NCI-H82 treated with DMSO at 0.1 percent for 48 hours (cell line): ENCODE measurements around the gene GOLGA1.
"Not testable (repeated sequence)": the region's sequence is repeated elsewhere in the genome, so short reads cannot be mapped to it uniquely, and the experiment has no call there.

ENCODE experiments used
- DNase-seq: peaks from one replicate; lab custom pipeline; 2025; ENCODE audit not compliant: unreplicated experiment; lab: John Stamatoyannopoulos, UW

Gene GOLGA1

DNA sequence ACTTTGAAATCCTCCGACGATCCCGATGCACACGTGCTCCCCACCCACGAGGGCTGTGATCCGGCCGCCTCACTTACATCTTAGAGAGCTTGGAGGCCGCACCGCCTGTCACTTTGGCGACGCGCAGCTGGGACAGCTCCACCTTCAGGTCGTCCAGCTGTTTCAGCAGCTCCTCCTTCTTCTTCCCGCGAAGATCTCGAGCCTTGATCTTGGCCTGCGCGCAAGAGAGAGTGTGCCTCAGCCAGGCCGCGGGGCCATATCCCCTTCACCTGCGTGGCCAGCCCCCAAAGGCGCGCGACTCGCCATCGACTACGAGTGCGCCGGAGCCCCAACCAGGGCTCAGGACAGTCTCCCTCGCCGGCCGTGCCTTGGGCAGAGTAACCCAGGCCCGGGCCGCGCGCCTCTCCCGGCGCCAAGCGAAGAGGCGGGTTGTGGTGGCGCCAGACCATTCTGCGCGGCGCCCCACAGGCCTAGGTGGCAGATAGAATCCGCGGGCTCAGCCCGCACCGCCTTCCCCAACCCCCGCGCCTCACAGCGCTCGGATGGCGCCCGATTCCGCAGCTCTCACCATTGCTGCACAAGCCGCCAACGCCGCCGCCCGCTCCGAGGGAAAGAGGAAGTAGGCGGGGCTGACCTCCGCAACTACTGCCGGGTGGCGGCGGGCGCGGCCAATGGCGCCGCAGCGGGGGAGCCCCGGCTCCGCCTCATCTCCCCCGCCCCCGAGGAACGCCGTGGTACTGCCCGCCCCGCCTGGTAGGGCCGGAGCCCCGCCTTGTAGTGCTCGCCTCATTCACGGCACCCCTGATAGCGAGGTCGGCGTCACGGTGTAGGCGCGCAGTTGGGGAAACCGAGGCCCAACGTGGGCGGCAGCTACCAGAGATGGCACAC, 79.3 kb downstream of the GOLGA1 start, which contains the start of the genes ARPC5L and RPL35:
Gene ARPC5L, plus strand, starts transcription at position 789 of the 888 bp plus-strand sequence. CDS start 7,161 bp downstream, outside the sequence.
Gene RPL35, minus strand, starts transcription at position 616 of the 888 bp plus-strand sequence. Its CDS starts 45 bp downstream, at position 571.
- peak; percentile 89 for DNase-seq

DNA sequence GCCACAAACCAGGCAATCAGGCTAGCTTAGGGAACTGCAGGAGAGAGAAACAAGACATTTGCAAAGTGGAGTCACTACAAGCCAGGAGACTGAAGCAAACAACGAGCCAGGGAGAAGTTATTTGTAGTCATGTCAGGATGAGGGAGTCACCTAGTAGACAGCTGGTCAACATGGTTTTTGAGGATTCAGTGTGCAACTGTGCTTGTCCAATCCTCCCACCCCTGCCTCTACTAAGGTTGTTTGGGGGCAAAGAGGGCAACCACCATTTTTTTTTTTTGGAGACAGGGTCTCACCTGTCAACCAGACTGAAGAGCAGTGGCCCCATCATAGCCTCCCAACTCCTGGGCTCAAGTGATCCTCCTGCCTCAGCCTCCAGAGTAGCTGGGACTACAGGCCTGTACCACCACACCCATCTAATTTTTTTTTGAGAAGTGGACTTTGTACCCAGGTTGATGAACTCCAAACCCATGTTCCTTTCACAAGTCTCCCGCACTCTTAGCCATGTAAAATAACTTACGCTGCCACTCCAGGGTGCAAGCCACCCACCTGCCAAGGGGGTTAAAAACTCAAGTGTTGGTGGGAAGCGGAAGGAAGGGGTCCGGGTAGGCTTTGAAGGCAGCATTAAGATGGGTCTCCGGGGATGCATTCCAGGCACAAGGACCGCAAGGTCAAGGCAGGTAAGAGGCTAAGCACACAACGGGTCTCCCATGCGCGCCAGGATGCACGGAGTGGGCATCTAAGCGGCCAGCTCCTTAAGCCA, 80.1 kb downstream of the GOLGA1 start:
- no peak for DNase-seq

DNA sequence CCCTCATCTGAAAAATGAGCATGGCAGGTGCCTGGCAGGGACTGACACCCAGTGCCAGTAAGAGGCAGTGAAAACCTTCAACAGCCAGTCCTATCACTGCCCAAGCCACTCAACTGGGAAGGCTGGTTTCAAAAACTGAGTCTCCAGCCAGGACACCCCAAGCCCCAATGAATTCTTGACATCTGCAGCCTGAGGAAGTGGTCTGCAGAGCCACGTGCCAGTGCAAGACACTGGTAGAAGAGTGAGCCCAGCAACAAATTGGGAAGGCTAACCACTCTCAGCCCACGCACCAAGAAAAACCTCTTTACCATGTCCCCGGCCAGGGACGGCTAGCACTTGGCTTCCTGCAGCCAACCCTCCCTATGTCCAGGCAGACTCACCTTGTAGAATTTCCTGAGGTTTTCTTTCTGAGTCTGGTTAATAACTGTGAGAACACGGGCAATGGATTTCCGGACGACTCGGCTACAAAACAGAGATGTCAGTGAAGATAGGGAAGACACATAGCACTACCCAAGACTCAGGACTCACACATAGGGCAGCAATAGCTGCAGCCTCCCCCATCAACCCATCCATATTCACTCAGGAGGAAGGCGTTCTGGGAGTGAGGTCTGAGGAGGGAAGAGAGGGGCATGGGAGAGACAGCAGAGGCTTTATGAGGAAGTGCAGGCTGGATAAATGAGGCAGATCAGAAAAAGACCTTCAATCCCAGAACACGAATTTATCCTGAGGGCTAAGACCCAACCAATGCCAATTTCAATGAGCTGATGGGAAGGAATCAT, 80.9 kb downstream of the GOLGA1 start:
- DNase-seq = no peak

DNA sequence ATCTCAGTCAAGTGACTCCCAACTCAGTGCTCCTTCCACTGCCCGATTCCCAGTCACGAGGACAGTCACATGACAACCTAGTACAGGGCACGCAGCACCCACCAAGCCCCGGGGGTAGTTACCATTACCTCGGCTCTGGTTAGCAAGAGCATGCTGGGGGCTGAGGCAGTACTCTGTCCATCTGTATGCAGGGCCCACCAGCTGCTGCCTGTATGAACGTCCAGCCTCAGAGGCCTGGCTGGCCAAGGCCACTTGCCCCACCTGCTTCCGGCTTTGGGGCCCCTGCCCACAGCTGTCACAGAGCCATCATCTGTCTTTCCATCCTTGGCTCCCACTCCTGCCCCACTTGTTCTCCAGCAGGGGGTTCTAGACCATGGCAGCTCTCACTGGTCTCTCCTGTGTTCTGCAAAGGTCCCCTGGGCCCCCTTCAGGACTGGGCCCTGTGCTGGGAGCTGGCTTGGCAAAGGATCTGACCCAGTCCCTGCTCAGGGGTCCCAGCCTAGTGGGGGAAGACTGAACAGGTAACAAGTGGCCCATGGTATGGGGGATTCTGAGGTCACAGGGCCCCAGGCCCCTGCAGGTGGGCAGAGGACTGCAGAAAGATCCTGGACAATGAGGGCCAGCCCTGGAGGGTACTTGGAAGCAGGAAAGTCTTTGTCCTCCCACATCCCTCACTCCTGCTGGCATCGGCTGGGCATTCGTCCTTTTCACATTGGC, 82.4 kb downstream of the GOLGA1 start:
- no peak for DNase-seq

DNA sequence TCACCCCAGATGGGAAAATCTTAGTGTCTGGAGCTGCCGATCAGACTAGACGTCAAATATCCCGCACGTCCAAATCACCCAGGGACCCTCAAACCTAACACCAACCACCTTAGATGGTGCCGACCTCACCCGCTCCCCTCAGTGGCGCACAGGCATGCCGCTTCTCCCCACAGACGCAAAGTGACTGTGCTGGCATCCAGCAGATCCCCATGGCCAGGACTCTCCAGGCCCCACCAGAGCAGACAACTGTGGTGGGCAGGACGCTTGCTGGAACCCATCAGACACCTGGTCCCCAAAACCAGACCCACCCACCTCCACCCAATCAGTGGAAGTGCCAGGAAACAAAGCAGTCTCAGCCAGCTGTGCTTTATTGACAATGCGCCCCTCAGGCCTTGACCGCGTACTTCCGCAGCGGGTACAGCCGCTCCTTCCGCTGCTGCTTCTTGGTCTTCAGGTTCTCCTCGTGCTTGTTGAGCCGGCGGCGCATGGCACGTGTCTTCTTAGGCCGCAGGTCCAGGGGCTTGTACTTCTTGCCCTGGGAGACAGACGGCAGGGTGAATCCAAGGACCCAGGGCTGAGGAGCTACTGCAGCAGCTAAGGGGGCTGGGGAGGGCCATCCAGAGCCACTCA, 83.2 kb downstream of the GOLGA1 start:
- no peak for DNase-seq

DNA sequence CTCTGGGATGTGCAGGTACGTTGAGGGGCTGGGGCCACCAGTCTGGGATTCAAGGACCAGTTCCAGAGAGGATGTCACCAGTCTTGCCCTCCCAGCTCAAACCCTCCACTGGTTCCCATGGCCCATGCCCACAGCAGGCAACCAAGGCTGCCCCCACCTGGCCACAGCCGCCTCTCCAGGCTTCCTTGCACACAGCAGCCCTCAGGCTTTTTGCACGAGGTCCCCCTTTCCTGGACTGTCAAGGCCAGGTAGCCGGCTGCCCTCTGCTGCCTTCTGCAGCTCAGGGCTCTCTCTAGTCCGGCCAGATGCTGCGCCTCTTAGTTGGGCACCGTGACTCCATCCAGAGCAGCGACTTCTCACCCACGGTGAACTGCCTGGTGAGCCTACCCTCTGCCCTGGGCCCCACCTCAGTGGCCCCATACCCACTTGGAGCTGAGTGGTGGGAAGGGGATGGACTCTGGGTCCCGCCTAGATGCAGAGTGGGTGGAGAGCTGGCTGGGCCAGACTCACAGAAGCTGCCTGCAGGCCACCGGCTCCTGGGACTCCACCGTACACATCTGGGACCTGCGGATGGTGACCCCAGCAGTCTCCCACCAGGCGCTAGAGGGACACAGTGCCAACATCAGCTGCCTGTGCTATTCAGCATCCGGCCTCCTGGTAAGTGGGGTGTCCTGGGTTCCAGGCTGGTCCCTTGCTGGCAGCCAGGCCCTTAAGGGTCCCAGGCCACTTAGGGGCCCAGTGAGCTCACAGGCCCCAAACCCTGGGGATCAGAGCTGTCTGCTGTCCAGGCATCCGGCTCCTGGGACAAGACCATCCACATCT, 84.7 kb downstream of the GOLGA1 start:
- DNase-seq = no peak

DNA sequence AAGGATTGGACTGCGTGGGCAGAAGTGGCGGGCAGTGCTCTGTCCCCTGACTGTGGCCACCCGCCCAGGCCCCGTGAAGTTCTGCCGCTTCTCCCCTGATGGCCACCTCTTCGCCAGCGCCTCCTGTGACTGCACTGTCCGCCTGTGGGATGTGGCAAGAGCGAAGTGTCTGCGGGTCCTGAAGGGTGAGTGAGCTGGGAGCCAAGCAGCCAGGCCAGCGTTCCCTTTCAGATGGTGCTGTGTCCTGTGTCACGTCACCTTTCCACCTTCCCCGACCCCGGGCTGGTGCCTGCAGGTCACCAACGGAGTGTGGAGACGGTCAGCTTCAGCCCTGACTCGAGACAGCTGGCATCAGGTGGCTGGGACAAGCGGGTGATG, 85.3 kb downstream of the GOLGA1 start:
- no peak for DNase-seq

DNA sequence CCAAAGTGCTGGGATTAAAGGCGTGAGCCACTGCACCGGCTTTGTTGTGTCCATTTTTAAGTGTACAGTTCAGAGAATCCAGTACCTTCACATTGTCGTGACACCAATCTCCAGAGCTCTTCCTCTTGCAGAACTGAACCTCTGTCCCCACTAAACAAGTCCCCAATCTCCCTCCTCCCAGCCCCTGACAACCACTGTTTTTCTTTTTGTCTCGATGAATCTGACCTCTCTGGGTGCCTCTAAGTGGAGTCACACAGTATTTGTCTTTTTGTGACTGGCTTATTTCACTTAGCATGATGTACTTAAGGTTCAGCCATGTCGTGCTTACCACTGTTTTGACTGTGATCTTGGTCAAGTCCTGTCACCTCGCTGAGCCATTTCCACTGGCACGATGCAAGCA, 86.1 kb downstream of the GOLGA1 start:
- no peak for DNase-seq

DNA sequence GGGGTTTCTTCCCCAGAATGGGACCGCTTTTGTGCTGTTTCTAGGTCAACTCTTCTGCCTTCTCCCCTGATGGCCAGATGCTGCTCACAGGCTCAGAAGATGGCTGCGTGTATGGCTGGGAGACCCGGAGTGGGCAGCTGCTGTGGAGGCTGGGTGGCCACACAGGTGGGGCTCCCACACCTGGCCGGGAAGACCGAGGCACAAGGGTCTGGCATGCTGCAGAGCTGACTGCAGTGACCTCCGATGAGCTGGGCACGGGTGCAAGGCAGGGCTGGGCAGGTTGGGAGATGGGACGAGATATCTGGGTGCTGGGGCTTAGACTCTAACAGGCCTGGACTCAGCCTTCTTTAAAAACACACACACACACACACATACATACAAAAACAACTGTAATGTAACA, 86.7 kb downstream of the GOLGA1 start:
- DNase-seq = no peak

DNA sequence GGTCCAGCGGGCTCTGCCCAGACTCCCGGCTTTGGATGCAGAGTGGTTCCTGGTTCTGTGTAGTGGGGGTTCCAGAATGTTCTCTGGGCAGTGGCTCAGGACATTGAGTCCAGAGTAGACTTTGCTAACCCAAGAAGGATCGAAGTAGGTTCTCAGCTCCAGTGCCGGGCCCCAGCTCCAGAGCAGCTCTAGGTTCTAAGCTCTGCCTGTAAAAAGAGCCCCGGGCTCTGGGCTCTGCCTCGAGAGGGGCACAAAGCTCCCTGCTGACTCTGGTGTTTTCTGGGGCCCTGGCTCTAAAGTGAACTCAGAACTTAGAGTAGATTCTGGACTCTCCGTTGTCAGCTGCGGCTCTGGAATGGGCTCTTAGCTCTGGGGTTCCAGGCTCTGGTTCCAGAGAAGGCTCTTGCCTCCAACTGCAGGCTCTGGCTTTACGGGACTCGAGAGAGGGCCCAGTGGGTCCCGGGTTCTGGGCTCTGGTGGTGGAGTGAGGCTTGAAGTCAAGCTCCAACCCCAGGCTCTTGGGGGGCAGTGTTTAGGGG, 87.2 kb downstream of the GOLGA1 start:
- DNase-seq = no peak

DNA sequence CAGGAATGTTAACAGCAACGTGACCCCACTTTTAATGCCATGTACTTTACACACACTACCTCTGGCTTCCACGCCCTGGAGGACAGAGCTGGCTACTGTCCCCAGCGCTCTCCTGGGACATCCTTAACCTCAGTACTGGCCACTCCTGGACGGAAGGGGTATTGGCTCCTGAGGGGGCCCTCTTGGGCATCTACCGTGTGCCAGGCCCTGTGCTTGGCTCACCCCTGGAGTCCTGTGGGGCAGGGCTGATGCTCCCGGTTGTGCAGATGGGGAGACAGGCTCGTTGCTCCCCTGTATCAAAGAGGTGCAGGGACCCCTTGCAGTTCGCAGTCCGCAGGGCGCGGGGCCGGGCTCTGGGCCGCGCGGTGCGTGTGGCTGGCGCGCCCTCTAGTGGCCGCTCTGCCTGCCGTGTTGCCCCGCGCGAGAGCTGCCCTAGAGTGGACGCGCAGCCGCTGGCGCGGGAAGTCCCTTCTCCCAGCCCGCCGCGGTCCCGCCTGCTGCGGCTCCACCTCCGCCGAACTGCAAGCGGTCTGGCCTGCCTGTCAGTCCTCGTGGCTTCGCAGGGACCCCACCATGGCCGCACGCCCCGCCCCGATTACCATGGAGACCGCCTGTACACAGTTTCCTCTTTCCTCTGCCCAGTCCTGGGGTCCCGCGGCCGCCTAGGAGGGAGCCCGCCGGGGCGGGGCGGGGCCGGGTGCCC, 87.9 kb downstream of the GOLGA1 start, which contains the start of gene WDR38:
Gene WDR38, plus strand, starts transcription at position 632 of the 703 bp plus-strand sequence. CDS start 72 bp downstream, outside the sequence.
- no peak for DNase-seq

DNA sequence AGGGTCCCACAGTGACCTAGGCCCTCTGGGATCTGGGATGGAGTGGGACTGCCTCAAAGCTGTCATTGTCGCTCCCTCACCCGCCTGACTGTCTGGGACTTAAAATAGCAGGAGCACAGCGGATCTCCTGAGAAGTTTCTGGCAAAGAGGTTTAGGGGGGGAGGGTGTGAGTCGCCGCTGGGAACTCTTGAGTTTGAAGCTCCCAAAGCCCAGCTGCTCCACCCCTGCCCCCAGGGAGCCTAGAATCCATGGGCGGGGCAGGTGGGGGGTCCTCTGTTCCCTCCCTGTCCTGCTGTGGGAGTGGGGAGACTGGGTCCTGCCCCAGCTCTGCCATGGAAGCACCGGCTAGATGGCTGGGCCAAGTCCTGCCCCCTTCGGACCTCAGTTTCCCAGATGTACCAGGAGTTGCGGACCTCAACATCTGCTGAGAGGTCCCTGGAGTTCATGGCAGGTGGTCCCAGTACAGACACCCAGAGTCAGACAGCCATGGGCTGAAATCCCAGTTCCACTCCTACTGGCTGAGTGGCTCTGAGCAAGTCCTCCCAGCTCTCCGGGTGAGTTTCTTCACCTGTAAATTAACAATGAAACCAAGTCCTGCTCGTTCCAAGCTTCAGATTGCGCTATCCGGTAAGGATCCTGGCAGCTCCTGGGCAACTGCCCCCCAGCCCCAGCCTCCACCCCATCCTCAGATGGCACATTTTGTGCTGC, 88.6 kb downstream of the GOLGA1 start:
- no peak for DNase-seq

DNA sequence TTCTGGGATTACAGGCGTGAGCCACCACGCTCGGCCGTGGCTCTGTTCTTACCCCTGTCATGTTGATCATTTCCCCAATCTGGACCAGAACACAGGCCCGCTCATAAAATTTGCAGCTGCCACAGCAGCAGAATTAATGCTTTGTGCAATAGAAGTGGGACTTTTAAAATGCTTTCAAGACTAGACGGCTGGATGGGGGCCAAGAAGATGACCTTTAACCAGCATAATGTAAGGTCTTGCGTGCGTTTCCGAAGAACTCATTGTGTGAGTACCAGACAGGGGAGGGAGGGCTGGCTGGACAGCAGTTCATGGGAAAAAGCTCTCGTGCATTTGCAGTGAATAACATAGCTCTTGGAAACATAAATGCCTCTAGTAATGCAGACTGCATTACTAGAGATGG, 91.1 kb downstream of the GOLGA1 start:
- DNase-seq = no peak

DNA sequence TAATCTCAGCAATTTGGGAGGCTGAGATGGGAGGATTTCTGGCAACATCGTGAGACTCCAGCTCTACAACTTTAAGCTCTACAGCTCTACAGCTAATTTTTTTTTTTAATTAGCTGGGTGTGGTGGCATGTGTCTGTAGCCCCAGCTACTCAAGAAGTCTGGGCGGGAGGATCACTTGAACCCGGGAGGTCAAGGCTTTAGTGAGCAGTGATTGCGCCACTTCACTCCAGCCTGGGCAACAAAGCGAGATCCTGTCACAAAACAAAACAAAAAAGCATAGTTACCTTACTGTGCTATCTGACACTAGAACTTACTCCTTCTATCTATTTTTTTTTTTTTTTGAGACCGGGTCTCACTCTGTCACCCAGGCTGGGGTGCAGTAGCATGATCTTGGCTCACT, 93.9 kb downstream of the GOLGA1 start:
- DNase-seq = no peak

DNA sequence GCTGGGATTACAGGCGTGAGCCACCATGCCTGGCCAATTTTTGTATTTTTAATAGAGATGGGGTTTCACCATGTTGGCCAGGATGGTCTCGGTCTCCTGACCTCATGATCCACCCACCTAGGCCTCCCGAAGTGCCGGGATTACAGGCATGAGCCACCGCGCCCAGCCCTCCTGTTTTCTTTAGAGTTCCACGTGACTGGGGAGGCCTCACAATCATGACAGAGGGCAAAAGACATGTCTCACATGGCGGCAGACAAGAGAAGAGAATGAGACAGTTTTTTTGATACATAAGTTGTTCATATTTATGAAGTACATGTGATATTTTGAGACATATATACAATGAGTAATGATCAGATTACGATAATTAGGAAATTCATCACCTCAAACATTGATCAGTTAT, 94.4 kb downstream of the GOLGA1 start:
- not testable (repeated sequence) for DNase-seq

DNA sequence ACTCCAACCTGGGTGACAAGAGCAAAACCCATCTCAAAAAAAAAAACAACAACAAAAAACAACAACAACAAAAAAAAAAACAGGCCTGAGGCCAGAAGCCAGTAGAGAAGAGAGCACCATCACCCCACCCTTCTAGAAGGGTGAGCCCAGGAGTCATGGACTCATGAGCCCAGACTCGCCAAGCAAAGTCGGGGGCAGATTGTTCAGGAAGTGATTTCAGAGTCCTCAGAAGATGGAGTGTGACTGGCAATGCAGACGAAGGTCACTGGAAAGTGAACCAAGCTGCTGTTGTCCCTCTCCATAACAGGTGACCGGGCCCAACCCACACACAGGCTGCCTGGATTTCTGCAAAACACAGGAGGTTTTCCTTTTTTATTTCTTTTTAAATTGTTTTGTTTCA, 96.6 kb downstream of the GOLGA1 start:
- DNase-seq = no peak

DNA sequence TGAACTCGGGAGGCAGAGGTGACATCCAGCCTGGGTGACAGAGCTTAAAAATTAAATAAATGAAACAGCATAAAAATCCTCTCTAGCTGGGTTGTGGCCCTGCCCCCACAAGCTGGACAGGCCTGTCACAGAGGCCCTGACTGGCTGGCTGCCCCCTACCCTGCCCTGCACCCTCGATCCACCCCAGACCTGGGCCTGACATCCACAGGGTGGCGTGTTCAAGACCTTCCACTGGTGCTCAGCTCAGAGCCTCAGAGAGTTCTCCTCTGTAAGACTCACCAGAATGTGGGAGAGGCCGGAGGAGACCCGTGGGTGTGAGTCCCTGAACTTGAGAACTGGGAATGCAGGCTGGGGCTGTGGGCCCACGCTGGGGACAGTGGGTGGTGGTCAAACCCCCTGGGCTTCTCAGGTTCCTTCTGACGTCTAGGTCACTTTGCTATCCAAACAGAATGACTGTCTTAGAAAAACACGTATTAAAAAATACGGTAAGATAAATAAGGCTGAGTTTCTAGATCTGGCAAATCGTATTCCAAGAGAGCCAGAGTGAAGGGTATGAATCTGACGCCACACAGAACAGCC, 97.3 kb downstream of the GOLGA1 start:
- DNase-seq = no peak
